ENCODE results near the gene GMEB2.

The GMEB2 gene

DNA sequence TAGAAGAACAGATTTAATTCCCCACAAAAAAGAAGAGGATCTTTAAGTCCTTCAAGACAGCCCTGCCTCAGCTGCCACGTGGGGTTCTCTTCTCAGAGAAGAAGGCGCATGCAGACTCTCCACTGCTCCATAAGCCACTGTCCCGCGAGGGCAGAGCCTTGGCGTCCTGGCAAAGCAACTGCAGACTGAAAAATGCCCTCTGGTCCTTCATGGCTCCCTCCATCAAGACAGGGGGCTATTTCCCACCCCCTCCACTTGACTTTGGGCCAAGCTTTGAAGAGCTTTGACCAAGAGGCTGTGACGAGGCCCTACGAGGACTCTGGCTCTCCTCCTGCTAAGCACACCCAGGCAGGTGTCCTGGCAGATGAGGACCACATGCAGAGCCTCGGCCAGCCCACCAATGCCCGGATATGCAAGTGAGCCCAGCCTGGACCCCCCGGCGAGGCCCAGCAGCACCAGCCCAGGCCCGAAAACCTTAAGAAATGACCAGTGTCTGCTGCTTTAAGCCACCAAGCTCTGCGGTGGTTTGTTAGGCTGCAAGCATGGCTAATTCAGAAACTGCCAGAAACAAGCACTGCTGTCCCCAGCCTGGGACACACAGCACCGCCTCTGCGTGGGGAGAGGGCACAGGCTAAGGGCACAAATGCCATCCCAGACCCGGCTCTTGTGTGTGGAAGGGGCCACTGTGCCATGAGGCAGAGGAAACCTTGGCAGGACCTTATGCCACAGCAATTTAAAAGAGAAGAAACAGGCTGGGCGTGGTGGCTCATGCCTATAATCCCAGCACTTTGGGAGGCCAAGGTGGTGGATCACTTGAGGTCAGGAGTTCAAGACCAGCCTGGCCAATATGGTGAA lies 16.1 kb downstream of the GMEB2 start:
- DNase-seq, result no peak

DNA sequence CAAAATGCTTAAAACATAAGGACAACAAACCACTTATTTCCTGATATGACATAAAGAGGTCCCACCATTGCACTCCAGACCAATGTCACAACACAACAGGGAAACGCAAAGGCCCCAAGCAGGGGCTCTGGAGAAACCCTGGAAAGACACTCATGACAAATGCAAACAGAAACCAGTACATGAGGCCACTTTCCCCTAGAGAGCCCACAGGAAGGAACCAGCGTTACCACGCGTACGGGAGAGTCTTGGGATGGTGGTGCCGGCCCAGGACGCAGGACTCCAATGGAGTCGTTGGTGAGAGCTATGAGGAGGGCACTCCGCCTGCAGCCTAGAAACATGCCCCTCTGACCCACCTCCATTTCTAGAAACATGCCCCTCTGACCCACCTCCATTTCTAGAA lies 20.2 kb downstream of the GMEB2 start:
- DNase-seq, result no peak

DNA sequence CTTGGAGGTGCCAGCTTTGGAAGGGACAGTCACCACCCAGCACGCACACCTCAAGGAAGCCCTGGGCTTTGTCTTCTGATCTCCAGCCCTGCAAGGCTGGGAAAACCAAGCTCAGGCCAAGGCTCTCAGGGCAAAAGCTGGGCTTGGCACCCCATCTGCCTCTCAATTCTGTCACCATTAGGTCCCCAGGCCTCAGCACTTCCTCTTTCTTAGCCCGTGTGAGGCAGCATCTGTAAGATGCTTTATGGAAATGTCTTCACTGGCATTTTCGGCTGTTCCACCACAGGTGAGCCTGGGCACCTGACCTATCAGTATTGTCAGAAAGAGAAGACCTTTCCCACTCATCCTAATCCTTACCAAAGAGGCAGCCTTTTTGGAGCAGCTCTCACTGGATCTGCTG lies 24.6 kb downstream of the GMEB2 start:
- DNase-seq, result no peak

DNA sequence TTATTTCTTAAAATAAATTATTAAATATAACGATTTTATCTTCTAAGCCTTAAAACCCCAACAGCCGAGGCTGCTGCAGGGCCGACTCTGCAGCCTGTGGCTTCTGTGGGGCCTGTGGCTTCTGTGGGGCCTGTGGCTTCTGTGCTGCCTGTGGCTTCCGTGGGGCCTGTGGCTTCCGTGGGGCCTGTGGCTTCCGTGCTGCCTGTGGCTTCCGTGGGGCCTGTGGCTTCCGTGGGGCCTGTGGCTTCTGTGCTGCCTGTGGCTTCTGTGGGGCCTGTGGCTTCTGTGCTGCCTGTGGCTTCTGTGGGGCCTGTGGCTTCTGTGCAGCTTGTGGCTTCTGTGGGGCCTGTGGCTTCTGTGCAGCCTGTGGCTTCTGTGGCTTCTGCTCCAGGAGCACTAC lies 25.2 kb downstream of the GMEB2 start:
- DNase-seq, result peak; percentile 68

GRCh38 chr20:63599396-63600050 lies 27.4 kb downstream of the GMEB2 start:
- DNase-seq, result no peak

- no peak for DNase-seq
These were observed 28.2 kb downstream of the GMEB2 start for GRCh38 chr20:63598479-63599395.

- DNase-seq, result no peak
These were observed 29.0 kb downstream of the GMEB2 start for GRCh38 chr20:63597651-63598478.

- DNase-seq, result no peak
These were observed 30.5 kb downstream of the GMEB2 start for GRCh38 chr20:63596423-63596822.

- no peak for DNase-seq
These were observed 31.3 kb downstream of the GMEB2 start for GRCh38 chr20:63595416-63596127.

GRCh38 chr20:63594043-63594561 lies 32.8 kb downstream of the GMEB2 start:
- DNase-seq, result no peak

GRCh38 chr20:63592661-63593060 lies 34.2 kb downstream of the GMEB2 start:
- no peak for DNase-seq

DNA sequence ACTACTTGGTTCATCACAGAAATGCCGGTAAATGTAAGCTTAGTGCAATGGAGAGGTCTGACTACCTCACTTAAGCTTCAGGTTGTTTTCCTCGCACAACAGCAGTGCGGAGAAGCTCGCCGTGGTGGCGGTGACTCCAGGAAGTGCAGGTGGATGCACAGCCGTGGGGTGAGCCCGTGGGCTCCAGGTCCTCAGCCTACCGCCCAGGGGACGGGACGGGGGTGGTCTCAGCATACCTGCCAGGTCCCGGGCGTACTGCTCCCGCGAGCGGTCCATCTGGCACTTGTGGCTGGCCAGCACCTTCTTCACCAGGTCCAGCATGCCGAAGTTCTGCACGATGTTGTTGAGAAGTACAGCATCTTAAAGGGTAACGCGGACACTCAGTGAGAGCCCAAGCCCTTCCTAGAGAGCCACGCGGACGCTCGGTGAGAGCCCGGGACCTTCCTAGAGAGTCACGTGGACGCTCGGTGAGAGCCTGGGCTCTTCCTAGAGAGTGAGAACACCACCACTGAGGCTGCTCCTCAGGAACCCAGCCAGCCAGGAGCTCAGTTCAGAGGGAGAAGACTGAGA lies 35.0 kb downstream of the GMEB2 start:
- no peak for DNase-seq

- no peak for DNase-seq
These were observed 35.8 kb downstream of the GMEB2 start for GRCh38 chr20:63591147-63591533.

GRCh38 chr20:63590218-63591146 lies 36.4 kb downstream of the GMEB2 start:
- DNase-seq, result no peak

- DNase-seq, result no peak
These were observed 37.4 kb downstream of the GMEB2 start for GRCh38 chr20:63589261-63590217.

GRCh38 chr20:63588641-63589041 lies 38.3 kb downstream of the GMEB2 start:
- DNase-seq, result no peak

- DNase-seq, result no peak
These were observed 38.9 kb downstream of the GMEB2 start for GRCh38 chr20:63587776-63588591.

- DNase-seq, result no peak
These were observed 39.6 kb downstream of the GMEB2 start for GRCh38 chr20:63587256-63587655.

Data from activated effector memory CD4-positive, alpha-beta T cell treated with anti-CD3 and anti-CD28 coated beads, Interleukin-2, amount 50 U/mL, for 16 hours (primary cell).